ENCODE results near the gene PNPLA3. TPM values are rescaled to one million over a fixed set of nuclear protein-coding genes. Genes with fewer than 3 reads are reported as not detected.

The PNPLA3 gene
- total RNA-seq, 1 experiment from 2014 or later, result 17.5 TPM

- no peak overlapping the region for H2AFZ ChIP-seq (ENCODE audit: low read length)
Observed at GRCh38 chr22:43883012-43883661, 40.5 kb upstream of the PNPLA3 start.

More at GRCh38 chr22:43883012-43883661, 40.5 kb upstream of the PNPLA3 start:
- Histone ChIP-seq H4K91ac (ENCODE audit: insufficient read length, low read depth, low read length) (no peak overlapping the region), H2BK12ac (ENCODE audit: insufficient read length, low read depth, low read length) (no peak overlapping the region), H4K5ac (ENCODE audit: insufficient read length, low read depth, low read length) (no peak overlapping the region), H3K4ac (ENCODE audit: low read depth, low read length) (no peak overlapping the region), H3K14ac (ENCODE audit: insufficient read depth, low read length) (no peak overlapping the region), H2BK5ac (ENCODE audit: insufficient read length, low read length) (no peak overlapping the region), H4K8ac (replicated peaks; ENCODE audit: insufficient read length, low read depth, low read length) (no peak overlapping the region), H2BK20ac (ENCODE audit: low read depth, low read length, poor library complexity, severe bottlenecking) (no peak overlapping the region), H2AK5ac (ENCODE audit: insufficient read length, low read length) (no peak overlapping the region), H4K20me1 (ENCODE audit: control insufficient read depth, insufficient read depth, insufficient read length) (no peaks in the 10 kb centered on the region), H3K56ac (ENCODE audit: insufficient read length, low read depth, low read length) (no peak overlapping the region), H3T11ph (ENCODE audit: low read length) (no peak overlapping the region), H3K79me2 (ENCODE audit: insufficient read depth, low read length) (no peaks in the 10 kb centered on the region), H3K23ac (ENCODE audit: insufficient read length, low read depth, low read length) (no peak overlapping the region), H3K9me3 (ENCODE audit: control insufficient read depth, low read depth, low read length) (no peaks in the 10 kb centered on the region), H3K27ac (ENCODE audit: insufficient read length, low read depth, low read length) (no peak overlapping the region), H3K18ac (ENCODE audit: insufficient read length, low read depth, low read length) (no peak overlapping the region), H3K9ac (ENCODE audit: extremely low read depth, insufficient read length, low read length) (no peak overlapping the region), H3K79me1 (ENCODE audit: insufficient read depth, low read depth, low read length, poor library complexity, severe bottlenecking) (no peaks in the 10 kb centered on the region), H2BK120ac (ENCODE audit: low read depth, low read length, poor library complexity, severe bottlenecking) (no peak overlapping the region), H3K23me2 (ENCODE audit: insufficient read length, low read depth, low read length, poor library complexity, severe bottlenecking) (no peaks in the 10 kb centered on the region), H3K4me2 (ENCODE audit: insufficient read depth, insufficient read length, low read length) (no peak overlapping the region), H3K4me1 (ENCODE audit: insufficient read depth, low read length) (no peaks in the 10 kb centered on the region), H2BK15ac (ENCODE audit: low read depth, low read length) (no peak overlapping the region), H3K27me3 (ENCODE audit: insufficient read depth, low read length) (no peaks in the 10 kb centered on the region)
- peaks cover 3% of the 10 kb centered on the region for H3K27me3 Mint-ChIP-seq (ENCODE audit: low read depth)
- H3K27ac Mint-ChIP-seq, result peak overlapping the region in 1 of 3 experiments; percentile 35; a peak in 2 of 7 replicates
- H3K4me1 Mint-ChIP-seq, result peaks cover 7 to 12% of the 10 kb centered on the region in 2 experiments
- peaks cover 2 to 8% (median 4%) of the 10 kb centered on the region in 3 experiments; a peak in 4 of 7 replicates for H3K36me3 Mint-ChIP-seq (ENCODE audit: insufficient read depth in 1 of 3, low read depth in 3 of 3)
- H3K4me3 Mint-ChIP-seq, result peak overlapping the region in 1 of 2 experiments; percentile 21; a peak in 2 of 5 replicates
- H3K9me3 Mint-ChIP-seq, result no peaks in the 10 kb centered on the region
- no CpG with 5 or more reads among the region's 14 CpGs for WGBS (ENCODE audit: extremely low coverage, insufficient read length, low lambda C conversion rate)
- TF ChIP-seq CTCF (conservative IDR thresholded peaks at IDR 0.05), result peak; percentile 91
- DNase-seq, result peak; percentile 88
